Motor neuron (in vitro differentiated cells): ENCODE measurements around the gene CMTM4. TPM values are rescaled to one million over a fixed set of nuclear protein-coding genes. Genes with fewer than 3 reads are reported as not detected.
"Not testable (repeated sequence)": the region's sequence is repeated elsewhere in the genome, so short reads cannot be mapped to it uniquely, and the experiment has no call there.

ENCODE experiments used
- ATAC-seq, 8 experiments: fragments of 200-7000 bp; cut with Tn5 transposase; replicated peaks in 6 of 8; 2 replicates each; pipeline ENCODE4 v1.8.0; 2021; ENCODE audit warnings: mild to moderate bottlenecking in 8 of 8, moderate library complexity in 8 of 8
- H3K27ac ChIP-seq, 2 donors: fragments of 250-450 bp; sonication (Bioruptor Pico); 2 replicates each; pipeline ENCODE4 v1.9.0; 2021; ENCODE audit warnings: antibody characterized with exemption in 2 of 2, mild to moderate bottlenecking in 2 of 2, moderate library complexity in 1 of 2
- H3K4me1 ChIP-seq, 2 donors: fragments of 250-450 bp; sonication (Bioruptor Pico); replicated peaks in 1 of 2; 2 replicates each; pipeline ENCODE4 v1.6.1; 2021; ENCODE audit warnings: antibody characterized with exemption in 2 of 2, mild to moderate bottlenecking in 2 of 2, moderate library complexity in 1 of 2
- H3K4me3 ChIP-seq, 5 donors: fragments of 250-450 bp; sonication (Bioruptor Pico); 2 replicates each; pipeline ENCODE4 v1.9.0; 2021; ENCODE audit warnings: antibody characterized with exemption in 5 of 5, mild to moderate bottlenecking in 5 of 5, moderate library complexity in 4 of 5
- WGBS, 10 experiments: fragments of 450-650 bp; shearing (Covaris generic); methylation state at CpG; one replicate each; pipeline ENCODE4 v1.0.0; 2022; 5-methylcytosine and 5-hydroxymethylcytosine counted together
- in situ Hi-C, 9 experiments: fragments of 400-800 bp; cut with MboI; loops; one replicate each; pipeline ENCODE4 v1.15.0; 2021; ENCODE audit warnings: low sequenced_read_pairs in 9 of 9, low pct_unique_long_range_greater_than_20kb in 2 of 9; ENCODE audit not compliant: unreplicated experiment in 9 of 9
- total RNA-seq, 8 experiments: library from RNA; unstranded; fragments of 300-600 nt; gene quantifications; 2 replicates each; pipeline versions ENCODE4 v1.2.3 to v1.2.4, GENCODE V29; 2022

CMTM4 gene
- total RNA-seq, 8 experiments from 2014 or later: 8.3 to 45.3 (median 12.3) TPM

DNA sequence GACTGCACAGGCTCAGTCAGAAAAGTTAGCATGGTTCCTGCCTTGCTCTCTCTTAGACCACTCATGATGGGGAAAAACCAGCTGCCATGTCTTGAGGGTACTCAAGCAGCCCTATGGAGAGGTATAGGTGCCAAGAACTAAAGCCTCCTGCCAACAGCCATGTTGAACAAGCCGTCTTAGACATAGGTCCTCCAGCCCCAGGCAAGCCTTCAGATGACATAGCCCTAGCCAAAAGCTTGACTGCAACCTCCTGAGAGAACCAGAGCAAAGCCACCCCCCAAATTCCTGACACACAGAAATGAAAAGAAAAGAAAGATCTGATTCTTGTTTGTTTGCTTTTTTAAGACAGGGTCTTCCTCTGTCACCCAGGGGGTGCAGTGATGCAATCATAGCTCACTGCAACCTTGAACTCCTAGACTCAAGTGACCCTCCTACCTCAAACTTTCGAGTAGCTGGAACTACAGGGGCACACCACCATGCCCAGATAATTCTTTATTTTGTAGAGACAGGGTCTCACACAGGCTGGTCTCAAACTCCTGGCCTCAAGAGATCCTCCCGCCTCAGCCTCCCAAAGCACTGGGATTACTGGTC is 55.7 kb downstream of the CMTM4 start:
- ATAC-seq: no peak
- 33 to 100% (median 83%) methylated on average over 1 to 2 of the region's 3 CpGs; no CpG with 5 or more reads in 3 of the 10 experiments for WGBS, 10 experiments
- H3K4me1 ChIP-seq: no peaks in the 10 kb centered on the region
- no peak overlapping the region for H3K27ac ChIP-seq
- H3K4me3 ChIP-seq: no peak overlapping the region
- in situ Hi-C loops: no loop called here

- 45 to 100% (median 76%) methylated on average over 2 to 5 of the region's 6 CpGs for WGBS, 10 experiments
- in situ Hi-C loops: no loop called here
- H3K4me3 ChIP-seq: no peak overlapping the region
- H3K27ac ChIP-seq: no peak overlapping the region
- ATAC-seq: peak in 3 of 8 experiments; percentile 92 to 97 (median 96)
- H3K4me1 ChIP-seq: no peaks in the 10 kb centered on the region
These were observed 57.3 kb downstream of the CMTM4 start for GRCh38 chr16:66639091-66639885.

DNA sequence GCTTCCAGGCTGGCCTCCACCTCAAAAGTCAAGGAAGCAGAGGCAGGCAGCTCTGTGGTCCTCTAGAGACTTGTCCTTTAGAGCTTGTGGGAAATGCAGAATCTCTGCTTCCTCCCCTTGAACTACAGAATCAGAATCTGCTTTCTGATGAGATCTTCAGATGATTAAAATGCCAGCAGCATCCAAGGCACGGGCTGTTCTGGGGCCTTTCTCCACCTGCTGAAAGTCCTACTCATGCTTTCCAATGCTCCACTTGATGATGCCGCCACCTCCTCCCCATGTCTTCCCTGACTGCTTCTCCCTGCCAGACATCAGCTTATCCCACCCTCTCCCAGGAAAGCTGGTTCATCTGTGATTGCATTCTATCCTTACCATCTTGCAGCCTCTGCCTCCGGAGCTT is 58.7 kb downstream of the CMTM4 start:
- in situ Hi-C loops: no loop called here
- Histone ChIP-seq H3K27ac (no peak overlapping the region), H3K4me1 (no peaks in the 10 kb centered on the region), H3K4me3 (no peak overlapping the region)
- ATAC-seq: no peak
- WGBS, 10 experiments: 70 to 100% (median 73%) methylated on average over 2 to 3 of the region's 3 CpGs; no CpG with 5 or more reads in 5 of the 10 experiments

DNA sequence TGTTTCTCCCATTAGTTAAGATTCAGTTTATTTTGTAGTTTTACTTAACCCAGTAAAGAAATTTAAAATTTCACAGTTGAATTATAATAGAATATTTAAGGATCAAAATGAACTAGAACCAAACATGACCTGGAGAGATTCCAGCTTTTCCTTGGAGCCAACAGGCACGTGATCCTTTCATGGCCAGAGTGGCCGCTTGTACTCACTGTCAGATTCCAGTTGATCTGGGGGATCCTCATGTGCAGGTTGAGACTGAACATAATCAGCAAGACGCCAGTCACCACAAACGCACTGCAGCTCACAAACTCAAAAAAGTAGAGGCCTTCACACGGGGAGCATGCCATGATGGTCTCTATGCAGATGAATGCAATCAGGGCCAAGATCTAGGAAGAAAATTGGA is 60.3 kb downstream of the CMTM4 start:
- in situ Hi-C loops: no loop called here
- Histone ChIP-seq H3K27ac (no peak overlapping the region), H3K4me3 (no peak overlapping the region), H3K4me1 (no peaks in the 10 kb centered on the region)
- 55 to 100% (median 92%) methylated on average over 1 to 4 of the region's 5 CpGs; no CpG with 5 or more reads in 3 of the 10 experiments for WGBS, 10 experiments
- ATAC-seq: no peak

DNA sequence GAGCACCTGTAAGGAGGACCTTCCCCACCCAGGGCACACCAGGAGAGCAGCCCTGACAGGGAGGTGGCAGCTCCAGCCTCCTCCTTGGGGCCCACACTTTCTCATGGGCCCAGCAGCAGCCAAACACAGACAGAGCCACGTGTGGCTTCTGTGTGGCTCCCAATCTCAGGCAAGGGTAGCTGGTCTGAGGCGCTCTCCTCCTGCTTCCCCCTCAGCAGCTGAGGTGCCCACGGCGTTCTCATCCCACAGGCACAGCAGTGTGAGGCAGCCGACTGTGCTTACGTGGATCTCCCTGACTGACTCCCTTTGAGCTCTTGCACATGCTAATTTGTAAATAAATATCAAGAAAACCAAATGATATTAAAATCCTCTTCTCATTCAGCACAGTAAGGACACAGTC is 61.1 kb downstream of the CMTM4 start:
- Histone ChIP-seq H3K27ac (no peak overlapping the region), H3K4me1 (no peaks in the 10 kb centered on the region), H3K4me3 (no peak overlapping the region)
- WGBS, 10 experiments: 0 to 100% (median 76%) methylated on average over 1 to 5 of the region's 6 CpGs; no CpG with 5 or more reads in 5 of the 10 experiments
- in situ Hi-C loops: no loop called here
- ATAC-seq: no peak

- ATAC-seq: no peak
- Histone ChIP-seq H3K27ac (no peak overlapping the region), H3K4me3 (no peak overlapping the region), H3K4me1 (no peaks in the 10 kb centered on the region)
- in situ Hi-C loops: no loop called here
- 57 to 94% (median 81%) methylated on average over 1 to 4 of the region's 4 CpGs; no CpG with 5 or more reads in 2 of the 10 experiments for WGBS, 10 experiments
These were observed 61.9 kb downstream of the CMTM4 start for GRCh38 chr16:66634527-66635196.

- ATAC-seq: peak in 1 of 8 experiments; percentile 32
- WGBS, 10 experiments: no CpG with 5 or more reads among the region's 4 CpGs
These were observed 65.0 kb downstream of the CMTM4 start for GRCh38 chr16:66631558-66631957.

DNA sequence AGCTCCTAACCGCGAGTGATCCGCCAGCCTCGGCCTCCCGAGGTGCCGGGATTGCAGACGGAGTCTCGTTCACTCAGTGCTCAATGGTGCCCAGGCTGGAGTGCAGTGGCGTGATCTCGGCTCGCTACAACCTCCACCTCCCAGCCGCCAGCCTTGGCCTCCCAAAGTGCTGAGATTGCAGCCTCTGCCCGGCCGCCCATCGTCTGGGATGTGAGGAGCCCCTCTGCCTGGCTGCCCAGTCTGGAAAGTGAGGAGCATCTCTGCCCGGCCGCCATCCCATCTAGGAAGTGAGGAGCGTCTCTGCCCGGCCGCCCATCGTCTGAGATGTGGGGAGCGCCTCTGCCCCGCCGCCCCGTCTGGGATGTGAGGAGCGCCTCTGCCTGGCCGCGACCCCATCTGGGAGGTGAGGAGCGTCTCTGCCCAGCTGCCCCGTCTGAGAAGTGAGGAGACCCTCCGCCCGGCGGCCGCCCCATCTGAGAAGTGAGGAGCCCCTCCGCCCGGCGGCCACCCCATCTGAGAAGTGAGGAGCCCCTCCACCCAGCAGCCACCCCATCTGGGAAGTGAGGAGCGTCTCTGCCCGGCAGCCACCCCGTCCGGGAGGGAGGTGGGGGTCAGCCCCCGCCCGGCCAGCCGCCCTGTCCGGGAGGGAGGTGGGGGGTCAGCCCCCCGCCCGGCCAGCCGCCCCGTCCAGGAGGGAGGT is 65.8 kb downstream of the CMTM4 start:
- no CpG with 5 or more reads among the region's 49 CpGs for WGBS, 10 experiments
- in situ Hi-C loops, ATAC-seq, H3K4me3 ChIP-seq, H3K4me1 ChIP-seq, H3K27ac ChIP-seq: not testable (repeated sequence)

More at GRCh38 chr16:66631558-66631957, 65.0 kb downstream of the CMTM4 start:
- H3K27ac ChIP-seq, in situ Hi-C loops, H3K4me1 ChIP-seq, H3K4me3 ChIP-seq: not testable (repeated sequence)

DNA sequence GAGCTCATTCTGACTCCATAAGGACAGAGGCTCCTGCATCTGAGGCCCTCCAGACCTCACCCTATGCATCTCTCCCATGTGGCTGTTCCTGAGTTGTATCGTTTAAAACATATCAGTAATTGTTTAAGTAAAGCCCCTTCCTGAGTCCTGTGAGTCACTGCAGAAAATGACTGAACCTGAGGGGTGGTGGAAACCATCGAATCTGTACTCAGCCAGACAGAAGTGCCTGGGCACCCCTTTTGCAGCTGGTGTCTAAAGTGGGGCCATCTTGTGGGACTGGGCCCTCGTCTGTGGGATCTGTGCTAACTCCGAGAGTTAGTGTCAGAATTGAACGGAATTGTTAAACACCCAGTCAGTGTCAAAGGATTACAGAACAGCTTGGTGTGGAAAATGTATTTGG is 66.7 kb downstream of the CMTM4 start:
- in situ Hi-C loops: no loop called here
- no peak for ATAC-seq

GRCh38 chr16:66627611-66628378 is 68.7 kb downstream of the CMTM4 start:
- ATAC-seq: peak in 1 of 8 experiments; percentile 26
- H3K27ac ChIP-seq: peak overlapping the region in 1 of 2 donors; percentile 18
- WGBS, 10 experiments: 60 to 100% (median 95%) methylated on average over 1 to 11 of the region's 17 CpGs; no CpG with 5 or more reads in 1 of the 10 experiments
- in situ Hi-C loops, H3K4me3 ChIP-seq, H3K4me1 ChIP-seq: not testable (repeated sequence)

More for the DNA sequence above, 66.7 kb downstream of the CMTM4 start:
- H3K4me1 ChIP-seq: no peaks in the 10 kb centered on the region
- H3K4me3 ChIP-seq: no peak overlapping the region
- no peak overlapping the region for H3K27ac ChIP-seq
- WGBS, 10 experiments: 72 to 100% (median 86%) methylated on average over 1 to 4 of the region's 5 CpGs; no CpG with 5 or more reads in 4 of the 10 experiments

GRCh38 chr16:66623755-66624154 is 72.8 kb downstream of the CMTM4 start:
- Histone ChIP-seq H3K4me1 (peaks cover 0 to 14% of the 10 kb centered on the region in 2 donors), H3K4me3 (no peak overlapping the region), H3K27ac (no peak overlapping the region)
- 60 to 100% (median 92%) methylated on average over 1 to 3 of the region's 3 CpGs; no CpG with 5 or more reads in 3 of the 10 experiments for WGBS, 10 experiments
- no peak for ATAC-seq
- in situ Hi-C loops: loop anchor here in 1 of 9 experiments (25.0 kb wide), 1 partner anchor 239 kb away; no protein-coding TSS in a partner anchor

DNA sequence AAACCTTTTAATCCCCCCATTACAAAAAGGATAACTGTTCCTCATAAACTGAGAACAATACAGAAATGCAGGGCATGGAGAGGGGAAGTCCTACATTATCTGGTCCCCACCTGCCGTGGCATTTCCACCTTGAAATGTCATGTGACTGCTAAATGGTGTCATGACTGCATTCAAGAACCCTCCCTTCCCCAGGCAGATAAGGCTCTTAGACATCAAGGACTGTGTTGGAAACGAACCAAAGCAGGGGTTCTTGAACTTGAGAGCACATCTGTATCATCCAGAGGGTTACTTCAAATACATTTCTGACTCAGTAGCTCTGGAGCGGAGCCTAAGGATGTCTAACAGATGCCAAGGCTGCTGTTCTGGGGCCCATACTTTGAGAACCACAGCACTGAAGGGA is 73.7 kb downstream of the CMTM4 start:
- Histone ChIP-seq H3K4me1 (peaks cover 0 to 14% of the 10 kb centered on the region in 2 donors), H3K4me3 (no peak overlapping the region), H3K27ac (no peak overlapping the region)
- in situ Hi-C loops: loop anchor here in 1 of 9 experiments (25.0 kb wide), 1 partner anchor 239 kb away; no protein-coding TSS in a partner anchor
- 17 to 100% (median 77%) methylated on average over 1 to 2 of the region's 3 CpGs; no CpG with 5 or more reads in 2 of the 10 experiments for WGBS, 10 experiments
- no peak for ATAC-seq
